Pancreas (tissue), 10 donors: Measurements from ENCODE around the gene ZC3H4. TPM values are rescaled to one million over a fixed set of nuclear protein-coding genes. Genes with fewer than 3 reads are reported as not detected.
A peak's percentile ranks its signal among the peaks of the same experiment; 100 is the strongest.

ENCODE experiments used
- ATAC-seq, 4 donors: fragments of 200-7000 bp; cut with Tn5 transposase; one replicate each; pipeline versions ENCODE4 v1.8.0 to v1.9.1; 2020; ENCODE audit warnings: mild to moderate bottlenecking in 4 of 4, moderate library complexity in 4 of 4
- DNase-seq, 6 donors: peaks; one replicate each; pipeline ENCODE4 v3.0.0-alpha.2; 2020
- FAIRE-seq: peaks from 2 replicates; lab custom pipeline; 2012; peaks lifted over from hg19 to GRCh38; lab: Jason Lieb, UNC
- H3K27ac ChIP-seq, 4 donors: fragments of 200-600 bp; sonication (generic); 1 replicate in 3 of 4; 2 replicates in 1 of 4; pipeline versions ENCODE4 v1.5.0 to v1.8.0; 2020
- H3K27me3 ChIP-seq, 4 donors: fragments of 200-600 bp; one replicate each; pipeline ENCODE4 v1.8.0; 2021
- H3K36me3 ChIP-seq, 3 donors: fragments of 200-600 bp; sonication (generic) in 1 of 3; one replicate each; pipeline versions ENCODE4 v1.5.0 to v1.8.0; 2020 to 2021
- H3K4me1 ChIP-seq, 3 donors: fragments of 200-600 bp; one replicate each; pipeline ENCODE4 v1.8.0; 2021
- H3K4me3 ChIP-seq, 4 donors: fragments of 200-600 bp; sonication (generic) in 2 of 4; one replicate each; pipeline versions ENCODE4 v1.5.0 to v1.8.0; 2020 to 2021
- H3K9me3 ChIP-seq, 4 donors: fragments of 200-600 bp; one replicate each; pipeline ENCODE4 v1.8.0; 2021
- CTCF ChIP-seq, 4 donors: fragments of 200-600 bp; sonication (generic) in 3 of 4; IDR thresholded peaks; one replicate each; pipeline versions ENCODE4 v1.5.0 to v1.8.0; 2021; ENCODE audit warnings: antibody characterized with exemption in 4 of 4
- WGBS, 2 donors: extraction: QIAGEN DNeasy Blood & Tissue Kit; methylation state at CpG; one replicate each; pipeline ENCODE4 v1.1.7; 2013; 5-methylcytosine and 5-hydroxymethylcytosine counted together
- intact Hi-C, 3 donors: fragments of 100-400 bp; cut with DNase I; formaldehyde crosslinking; loops; one replicate each; pipeline versions ENCODE4 v1.11.1 to v1.14.2; 2022
- polyA plus RNA-seq, 2 donors: library from polyadenylated mRNA; stranded (reverse); fragments of 200-250 nt; gene quantifications; one replicate each; pipeline ENCODE4 v1.2.3, GENCODE V29; 2013
- total RNA-seq, 6 donors: library from RNA; stranded (reverse); fragmentation: NEBNext Ultra II Directional in 4 of 6; extraction: Animal tissue kit (Norgen Biotek cat#: 25700) in 4 of 6; gene quantifications; one replicate each; pipeline versions ENCODE4 v1.2.1 to v1.2.4, GENCODE V29; 2021 to 2023
- donor health status: healthy with polysubstance abuse.
- donor health status: DM: no; HTN: no; CAD: no; lungs with moderate emphysema.
- donor health status: DM: no; HTN: no; CAD: no.
- donor health status: control.
- donor health status: control.
- donor health status: Bipolar disorder and iron deficiency.
- donor health status: DM: yes; HTN: yes; CAD: no.
- donor health status: DM: no; HTN: no; CAD: no.
- donor health status: DM: no; HTN: no; CAD: no.
- donor health status: DM: yes; HTN: yes; CAD: no.

ZC3H4 gene
- total and polyA plus RNA-seq, 8 donors: 8.1 to 30.4 (median 19.1) TPM

GRCh38 chr19:47107953-47108746 lies 5.4 kb downstream of the ZC3H4 start:
- ATAC-seq (no peak), DNase-seq (no peak), FAIRE-seq (no peak)
- Histone ChIP-seq H3K4me3 (no peak overlapping the region), H3K27me3 (no peaks in the 10 kb centered on the region), H3K4me1 (peaks cover 14 to 37% (median 20%) of the 10 kb centered on the region in 3 donors), H3K9me3 (no peaks in the 10 kb centered on the region), H3K36me3 (no peaks in the 10 kb centered on the region), H3K27ac (peak overlapping the region in 3 of 4 donors; percentile 49 to 100 (median 99))
- WGBS, 2 donors: 53 to 58% methylated on average over 9 of the region's 9 CpGs
- intact Hi-C loops: no loop called here
- TF ChIP-seq CTCF (IDR thresholded peaks at IDR 0.05): no peak

GRCh38 chr19:47107202-47107952 lies 6.2 kb downstream of the ZC3H4 start:
- no peaks in the 10 kb centered on the region for H3K27me3 ChIP-seq
- no peaks in the 10 kb centered on the region for H3K9me3 ChIP-seq
- H3K4me1 ChIP-seq: peaks cover 14 to 37% (median 20%) of the 10 kb centered on the region in 3 donors
- 13 to 14% methylated on average over 9 of the region's 9 CpGs for WGBS, 2 donors
- intact Hi-C loops: no loop called here
- H3K27ac ChIP-seq: peak overlapping the region in 3 of 4 donors; percentile 49 to 100 (median 99)
- DNase-seq (peak in 2 of 6 donors; percentile 26 to 49), FAIRE-seq (no peak), ATAC-seq (peak; percentile 41 to 63 (median 50))
- no peaks in the 10 kb centered on the region for H3K36me3 ChIP-seq
- no peak overlapping the region for H3K4me3 ChIP-seq
- no peak for TF ChIP-seq CTCF (IDR thresholded peaks at IDR 0.05)

- FAIRE-seq (no peak), ATAC-seq (no peak), DNase-seq (no peak)
- intact Hi-C loops: no loop called here
- 78 to 82% methylated on average over 2 of the region's 2 CpGs for WGBS, 2 donors
- no peaks in the 10 kb centered on the region for H3K27me3 ChIP-seq
- peaks cover 14 to 37% (median 20%) of the 10 kb centered on the region in 3 donors for H3K4me1 ChIP-seq
- no peaks in the 10 kb centered on the region for H3K9me3 ChIP-seq
- TF ChIP-seq CTCF (IDR thresholded peaks at IDR 0.05): no peak
- H3K4me3 ChIP-seq: no peak overlapping the region
- H3K27ac ChIP-seq: peak overlapping the region in 3 of 4 donors; percentile 49 to 100 (median 99)
- no peaks in the 10 kb centered on the region for H3K36me3 ChIP-seq
Observed at GRCh38 chr19:47106821-47107201, 6.8 kb downstream of the ZC3H4 start.

- FAIRE-seq (no peak), DNase-seq (no peak), ATAC-seq (no peak)
- H3K9me3 ChIP-seq: no peaks in the 10 kb centered on the region
- H3K36me3 ChIP-seq: no peaks in the 10 kb centered on the region
- intact Hi-C loops: no loop called here
- H3K4me3 ChIP-seq: no peak overlapping the region
- H3K27me3 ChIP-seq: no peaks in the 10 kb centered on the region
- no peak for TF ChIP-seq CTCF (IDR thresholded peaks at IDR 0.05)
- H3K27ac ChIP-seq: peak overlapping the region in 1 of 4 donors; percentile 100
- WGBS, 2 donors: 70% methylated on average over 2 of the region's 2 CpGs
- peaks cover 14 to 37% (median 20%) of the 10 kb centered on the region in 3 donors for H3K4me1 ChIP-seq
Observed at GRCh38 chr19:47105874-47106273, 7.7 kb downstream of the ZC3H4 start.
